WTC11 (cell line): ENCODE results near the gene PPIP5K2. TPM values are rescaled to one million over a fixed set of nuclear protein-coding genes. Genes with fewer than 3 reads are reported as not detected.

Experiments used
- ATAC-seq: fragments of 200-7000 bp; cut with Tn5 transposase; 2 replicates; pipeline ENCODE4 v1.10.0; 2021; ENCODE audit warnings: mild to moderate bottlenecking, moderate library complexity
- CTCF ChIA-PET: fragments of 300-600 bp; sonication (Branson Sonifier 250); formaldehyde crosslinking; loops from one replicate; lab custom pipeline; 2021; ENCODE audit warnings: antibody characterized with exemption; lab: Charles Lee
- POLR2A ChIA-PET: fragments of 350-600 bp; sonication (Branson Sonifier 250); formaldehyde crosslinking; loops from one replicate; lab custom pipeline; 2021; ENCODE audit warnings: antibody characterized with exemption; lab: Charles Lee
- DNase-seq: peaks from one replicate; pipeline ENCODE4 v3.0.0; 2021; ENCODE audit warnings: low spot score
- H3K27ac Mint-ChIP-seq: 2 replicates; pipeline ENCODE4 v1.8.0; 2021; ENCODE audit warnings: mixed read lengths
- H3K27me3 Mint-ChIP-seq: 2 replicates; pipeline ENCODE4 v1.8.0; 2021; ENCODE audit warnings: low read depth, mild to moderate bottlenecking, moderate library complexity, mixed read lengths
- H3K36me3 Mint-ChIP-seq: 2 replicates; pipeline ENCODE4 v1.8.0; 2021; ENCODE audit warnings: mixed read lengths
- H3K4me1 Mint-ChIP-seq: 2 replicates; pipeline ENCODE4 v1.8.0; 2022; ENCODE audit warnings: mixed read lengths
- H3K4me3 Mint-ChIP-seq: 2 replicates; pipeline ENCODE4 v1.8.0; 2021; ENCODE audit warnings: mild to moderate bottlenecking, moderate library complexity, mixed read lengths
- H3K9me3 Mint-ChIP-seq: 2 replicates; pipeline ENCODE4 v1.8.0; 2021; ENCODE audit warnings: mixed read lengths
- ATF1 ChIP-seq: sonication (generic); formaldehyde crosslinking; IDR thresholded peaks from 2 replicates; pipeline ENCODE4 v1.8.1; 2023; ENCODE audit warnings: mild to moderate bottlenecking, moderate library complexity, missing genetic modification reagents
- CBFB ChIP-seq: sonication (generic); formaldehyde crosslinking; IDR thresholded peaks from 2 replicates; pipeline ENCODE4 v1.8.1; 2022; ENCODE audit warnings: mild to moderate bottlenecking, low read depth, missing genetic modification reagents
- CDX4 ChIP-seq: fragments of 250-450 bp; sonication (Bioruptor Pico); IDR thresholded peaks from 2 replicates; pipeline ENCODE4 v1.9.0; 2021; ENCODE audit warnings: moderate library complexity, mild to moderate bottlenecking, inconsistent platforms, borderline replicate concordance
- CREB1 ChIP-seq: sonication (generic); formaldehyde crosslinking; IDR thresholded peaks from 2 replicates; pipeline ENCODE4 v1.8.0; 2023; ENCODE audit warnings: mild to moderate bottlenecking, missing genetic modification reagents
- CREM ChIP-seq: sonication (generic); formaldehyde crosslinking; IDR thresholded peaks from 2 replicates; pipeline ENCODE4 v1.8.1; 2022; ENCODE audit warnings: mild to moderate bottlenecking, missing genetic modification reagents, moderate library complexity
- GTF2I ChIP-seq: fragments of 250-450 bp; sonication (Bioruptor Pico); conservative IDR thresholded peaks from 2 replicates; pipeline ENCODE4 v1.4.0; 2021; ENCODE audit warnings: mild to moderate bottlenecking
- JAZF1 ChIP-seq: fragments of 250-450 bp; sonication (Bioruptor Pico); IDR thresholded peaks from 2 replicates; pipeline ENCODE4 v1.9.0; 2021; ENCODE audit warnings: moderate library complexity, mild to moderate bottlenecking, inconsistent platforms
- MAX ChIP-seq: sonication (generic); formaldehyde crosslinking; IDR thresholded peaks from 2 replicates; pipeline ENCODE4 v1.8.0; 2022; ENCODE audit warnings: mild to moderate bottlenecking, missing genetic modification reagents
- MXD4 ChIP-seq: fragments of 250-450 bp; sonication (Bioruptor Pico); IDR thresholded peaks from 2 replicates; pipeline ENCODE4 v1.8.0; 2021; ENCODE audit warnings: mild to moderate bottlenecking, moderate library complexity, borderline replicate concordance
- NFE2L1 ChIP-seq: sonication (generic); formaldehyde crosslinking; IDR thresholded peaks from 2 replicates; pipeline ENCODE4 v1.8.1; 2023; ENCODE audit warnings: missing genetic modification reagents
- NR3C1 ChIP-seq: sonication (generic); formaldehyde crosslinking; conservative IDR thresholded peaks from 2 replicates; pipeline ENCODE4 v1.8.1; 2023; ENCODE audit warnings: low read depth, mild to moderate bottlenecking, missing genetic modification reagents
- SMAD4 ChIP-seq: sonication (generic); formaldehyde crosslinking; IDR thresholded peaks from 2 replicates; pipeline ENCODE4 v1.8.0; 2022; ENCODE audit warnings: mild to moderate bottlenecking, missing genetic modification reagents
- TEAD4 ChIP-seq: sonication (generic); formaldehyde crosslinking; IDR thresholded peaks from 2 replicates; pipeline ENCODE4 v1.8.0; 2022; ENCODE audit warnings: mild to moderate bottlenecking, missing genetic modification reagents
- ZMAT4 ChIP-seq: fragments of 250-450 bp; sonication (Bioruptor Pico); IDR thresholded peaks from 2 replicates; pipeline ENCODE4 v1.9.0; 2021; ENCODE audit warnings: mild to moderate bottlenecking
- ZNF219 ChIP-seq: sonication (generic); formaldehyde crosslinking; IDR thresholded peaks from 2 replicates; pipeline ENCODE4 v1.8.0; 2023; ENCODE audit warnings: missing genetic modification reagents, mild to moderate bottlenecking, borderline replicate concordance
- ZNF232 ChIP-seq: sonication (generic); formaldehyde crosslinking; IDR thresholded peaks from 2 replicates; pipeline ENCODE4 v1.8.0; 2022; ENCODE audit warnings: mild to moderate bottlenecking, missing genetic modification reagents
- ZNF317 ChIP-seq: sonication (generic); formaldehyde crosslinking; IDR thresholded peaks from 2 replicates; pipeline ENCODE4 v1.8.1; 2023; ENCODE audit warnings: low read depth, mild to moderate bottlenecking, moderate library complexity, missing genetic modification reagents, borderline replicate concordance
- ZNF416 ChIP-seq: fragments of 250-450 bp; sonication (Bioruptor Pico); IDR thresholded peaks from 2 replicates; pipeline ENCODE4 v1.9.0; 2021; ENCODE audit warnings: mild to moderate bottlenecking, inconsistent platforms
- ZNF512 ChIP-seq: sonication (generic); formaldehyde crosslinking; IDR thresholded peaks from 2 replicates; pipeline ENCODE4 v1.8.1; 2022; ENCODE audit warnings: missing genetic modification reagents, borderline replicate concordance
- ZNF532 ChIP-seq: fragments of 250-450 bp; sonication (Bioruptor Pico); IDR thresholded peaks from 2 replicates; pipeline ENCODE4 v1.9.0; 2021; ENCODE audit warnings: mild to moderate bottlenecking, borderline replicate concordance
- total RNA-seq: library from RNA; stranded (reverse); gene quantifications from 3 replicates; pipeline ENCODE4 v1.2.3, GENCODE V29; 2021

PPIP5K2 gene
- total RNA-seq, 1 experiment from 2014 or later = 67.6 TPM

GRCh38 chr5:103133231-103133630, 13.1 kb downstream of the PPIP5K2 start:
- Mint-ChIP-seq H3K27me3 (no peaks in the 10 kb centered on the region), H3K36me3 (peaks cover 13% of the 10 kb centered on the region), H3K27ac (no peak overlapping the region), H3K9me3 (no peaks in the 10 kb centered on the region), H3K4me3 (no peak overlapping the region), H3K4me1 (no peaks in the 10 kb centered on the region)
- ChIA-PET CTCF (interaction anchor here (1.1 kb wide), 1 partner anchor 190 kb away, joined by 3 read pairs; no protein-coding TSS in a partner anchor), POLR2A (no interaction called here)
- no peak for DNase-seq
- no peak for TF ChIP-seq ZNF317
- no peak for ATAC-seq

- no peak overlapping the region for H3K27ac Mint-ChIP-seq
- ChIA-PET POLR2A (no interaction called here), CTCF (no interaction called here)
- no peak for TF ChIP-seq CREM
- TF ChIP-seq MXD4 = no peak
- no peak for TF ChIP-seq CDX4 (CRISPR knock-in tag)
- TF ChIP-seq MAX (CRISPR knock-in tag) = no peak
- no peak for TF ChIP-seq CREB1 (CRISPR knock-in tag)
- TF ChIP-seq ZNF232 (CRISPR knock-in tag) = no peak
- TF ChIP-seq JAZF1 = no peak
- no peak for TF ChIP-seq ZNF532
- TF ChIP-seq CBFB (CRISPR knock-in tag) = no peak
- no peak for TF ChIP-seq TEAD4 (CRISPR knock-in tag)
- TF ChIP-seq NR3C1 = no peak
- no peak for TF ChIP-seq ATF1 (CRISPR knock-in tag)
- TF ChIP-seq GTF2I (CRISPR knock-in tag) = no peak
- no peak for TF ChIP-seq SMAD4
- no peak for TF ChIP-seq ZNF219 (CRISPR knock-in tag)
- no peak for TF ChIP-seq ZMAT4 (CRISPR knock-in tag)
- no peaks in the 10 kb centered on the region for H3K27me3 Mint-ChIP-seq
- no peaks in the 10 kb centered on the region for H3K9me3 Mint-ChIP-seq
- H3K4me3 Mint-ChIP-seq = no peak overlapping the region
- no peaks in the 10 kb centered on the region for H3K4me1 Mint-ChIP-seq
- DNase-seq (no peak), ATAC-seq (no peak)
- H3K36me3 Mint-ChIP-seq = peaks cover 24% of the 10 kb centered on the region
These were observed 15.4 kb downstream of the PPIP5K2 start for GRCh38 chr5:103135461-103135860.

GRCh38 chr5:103138202-103138690, 18.1 kb downstream of the PPIP5K2 start:
- no peak for TF ChIP-seq CREM
- TF ChIP-seq NFE2L1 = no peak
- TF ChIP-seq ZNF416 = no peak
- no peak for TF ChIP-seq MAX (CRISPR knock-in tag)
- no peak for TF ChIP-seq ZNF512 (CRISPR knock-in tag)
- no peak for DNase-seq
- no peak for ATAC-seq
- Mint-ChIP-seq H3K4me3 (no peak overlapping the region), H3K4me1 (no peaks in the 10 kb centered on the region), H3K27ac (no peak overlapping the region), H3K36me3 (peaks cover 36% of the 10 kb centered on the region), H3K27me3 (no peaks in the 10 kb centered on the region), H3K9me3 (peaks cover 6% of the 10 kb centered on the region; the same call in 1 of the 2 replicates)
- ChIA-PET CTCF (interaction anchor here (1.3 to 1.6 kb wide), 2 partner anchors 11 to 457 kb away, joined by 3 to 10 read pairs; no protein-coding TSS in a partner anchor), POLR2A (no interaction called here)
